HG03460 (cell line): Measurements from ENCODE around the gene PAPSS1.
"Not testable (repeated sequence)": the region's sequence is repeated elsewhere in the genome, so short reads cannot be mapped to it uniquely, and the experiment has no call there.

Experiments
- ATAC-seq: cut with Tn5 transposase; IDR thresholded peaks from one replicate; pipeline ENCODE4 v1.9.1; 2021; ENCODE audit not compliant: unreplicated experiment

PAPSS1 gene

DNA sequence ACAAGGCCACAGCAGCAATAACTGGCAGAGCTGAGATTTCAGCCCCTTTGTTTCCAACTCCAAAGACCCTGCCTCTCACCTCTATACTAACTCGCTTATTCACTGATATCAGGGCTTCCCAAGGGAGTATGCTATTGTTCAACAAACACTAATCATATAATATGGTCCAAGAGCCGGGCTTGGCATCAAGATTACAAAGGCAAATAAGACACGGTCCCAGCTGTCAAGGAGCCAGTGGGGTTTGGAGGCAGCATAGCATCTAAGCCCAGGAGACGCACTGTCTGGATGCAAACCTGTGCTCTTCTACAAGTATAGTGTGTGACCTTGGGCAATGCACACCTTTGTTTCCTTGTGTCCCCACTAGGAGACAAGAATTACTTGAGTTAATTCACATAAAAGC is 28.7 kb downstream of the PAPSS1 start:
- ATAC-seq: no peak

DNA sequence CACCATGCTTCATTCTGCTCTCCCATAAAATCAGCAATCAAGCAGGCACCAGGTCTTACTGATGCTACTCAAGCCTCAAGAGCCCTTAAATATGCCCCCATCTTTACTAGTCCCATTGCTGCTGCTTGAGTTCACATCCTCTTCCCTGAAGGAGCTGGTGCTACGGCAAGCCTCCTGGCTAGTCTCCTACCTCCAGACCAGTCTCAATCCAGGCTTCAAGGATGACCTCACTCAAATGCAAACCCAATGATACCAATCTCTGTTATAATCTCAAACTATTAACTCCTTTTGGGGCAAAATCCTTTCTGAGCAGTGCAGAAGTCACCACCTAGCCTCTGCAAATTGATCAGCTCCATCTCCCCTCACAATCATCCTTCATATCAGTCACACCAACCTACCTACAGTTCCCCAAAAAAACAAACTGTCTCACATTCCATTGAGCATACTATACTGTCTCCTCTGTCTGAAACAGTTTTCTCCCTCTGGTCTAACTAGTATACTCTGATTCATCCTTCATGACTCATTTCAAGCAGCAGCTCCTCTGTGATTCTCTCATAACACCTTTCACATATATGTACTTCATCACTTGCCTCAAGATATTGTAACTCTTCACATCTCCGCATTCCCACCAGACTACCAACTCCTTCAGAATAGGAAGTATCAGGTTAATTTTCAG is 30.0 kb downstream of the PAPSS1 start:
- peak; percentile 81 for ATAC-seq

DNA sequence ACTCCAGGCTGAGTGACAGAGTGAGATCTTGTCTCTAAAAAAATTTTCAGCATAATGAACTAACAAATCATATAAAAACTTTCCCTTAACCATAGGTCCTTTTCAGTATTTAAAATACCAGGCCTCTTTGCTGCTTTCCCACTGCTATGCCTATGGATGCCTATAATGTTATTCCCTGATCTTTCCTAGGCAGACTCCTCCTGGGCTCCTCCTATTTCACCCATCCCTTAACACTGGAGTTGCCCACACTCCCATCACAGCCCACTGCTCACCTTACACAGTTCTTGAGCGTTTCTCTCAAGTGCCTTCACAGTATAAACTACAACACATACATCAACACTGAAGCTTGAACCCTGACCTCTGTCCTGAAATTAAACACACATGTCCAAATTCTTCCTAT is 31.6 kb downstream of the PAPSS1 start:
- no peak for ATAC-seq

DNA sequence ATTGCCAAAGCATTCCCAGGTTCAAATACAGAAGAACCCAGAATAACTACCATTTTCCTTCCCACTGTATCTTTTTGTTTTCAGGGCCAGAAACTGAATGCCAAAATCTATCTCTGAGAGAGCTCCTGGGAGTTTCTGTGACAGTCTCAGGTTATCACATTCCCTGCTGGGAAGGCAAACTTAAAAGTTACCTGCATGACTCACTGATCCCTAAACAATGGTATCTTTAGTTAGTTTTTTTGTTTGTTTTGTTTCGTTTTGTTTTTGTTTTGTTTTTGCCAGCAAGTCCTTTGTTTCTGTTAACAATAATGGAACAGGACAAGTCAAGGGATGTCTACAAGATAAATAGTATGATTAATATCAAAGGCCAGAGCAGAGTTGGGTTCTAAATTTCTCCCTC is 34.3 kb downstream of the PAPSS1 start:
- no peak for ATAC-seq

DNA sequence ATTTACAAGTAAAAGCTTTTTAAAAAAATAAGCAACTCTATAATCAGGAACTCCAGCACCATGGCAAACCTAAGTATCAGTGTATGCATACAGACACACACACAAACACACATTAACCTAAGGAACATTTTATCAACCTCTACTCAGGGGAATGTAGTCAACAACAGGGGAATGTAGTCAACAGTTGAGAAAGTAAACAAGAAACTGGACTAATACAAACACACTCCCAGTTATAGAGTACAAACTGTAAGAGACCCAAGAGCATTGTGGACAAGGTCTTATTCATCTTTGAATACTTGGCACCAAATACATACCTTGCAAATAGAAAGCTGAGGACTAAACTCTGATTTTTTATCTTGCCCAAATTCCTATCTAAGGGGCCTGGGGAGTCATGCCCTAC is 36.2 kb downstream of the PAPSS1 start:
- ATAC-seq: no peak

DNA sequence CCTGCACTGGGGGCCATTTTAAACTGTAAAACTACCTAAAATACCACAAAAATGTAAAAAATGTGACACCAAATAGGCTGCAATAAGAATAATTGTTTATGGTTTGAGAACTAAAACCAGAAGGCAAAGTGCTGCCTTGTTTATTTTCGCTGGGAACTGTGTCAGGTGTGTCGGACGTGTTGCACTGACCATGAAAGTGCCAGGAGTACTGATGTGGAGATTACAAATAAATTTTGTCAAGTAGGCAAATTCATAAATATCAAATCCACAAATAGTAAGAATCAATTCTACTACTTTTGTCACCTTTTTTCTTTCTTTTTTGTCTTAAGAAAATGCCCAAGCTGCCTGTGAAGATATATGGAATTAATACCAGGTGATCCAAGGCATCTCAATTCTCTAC is 37.7 kb downstream of the PAPSS1 start:
- ATAC-seq: no peak

DNA sequence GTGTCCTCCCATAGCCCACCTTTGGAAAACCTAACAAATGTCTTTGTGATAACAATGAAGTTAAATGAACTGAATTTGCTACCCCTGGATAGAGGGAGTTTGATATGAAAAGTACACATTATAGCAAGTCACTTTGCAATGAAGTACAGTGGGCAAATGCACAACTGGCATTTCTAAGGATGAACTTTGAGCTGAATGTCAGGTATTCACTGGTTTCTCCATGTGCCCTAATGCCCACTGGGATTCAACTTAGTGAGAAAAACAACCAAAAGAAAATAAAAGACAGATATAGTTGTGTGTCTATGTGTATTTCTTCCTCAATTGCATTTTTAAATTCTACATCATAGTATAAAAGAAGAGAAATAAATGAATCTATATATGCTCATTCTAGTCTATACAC is 51.0 kb downstream of the PAPSS1 start:
- no peak for ATAC-seq

DNA sequence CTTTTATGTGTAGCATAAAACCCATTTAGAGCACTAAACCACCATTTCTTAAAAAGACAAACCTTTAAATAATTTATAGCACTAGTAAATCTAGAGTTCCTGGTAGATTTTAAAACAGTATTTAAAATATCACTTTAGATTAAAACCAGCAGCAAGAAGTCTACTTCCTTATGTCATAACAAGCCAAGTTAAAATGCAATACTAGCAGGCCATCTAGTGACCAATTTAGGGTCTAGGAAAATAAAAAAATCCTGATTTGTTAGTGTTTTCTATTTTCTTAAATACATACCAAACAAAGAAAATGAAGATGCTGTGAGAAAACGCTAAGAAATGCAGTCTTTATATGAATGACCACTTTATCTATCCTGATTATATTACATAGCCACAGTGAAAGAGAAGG is 53.9 kb downstream of the PAPSS1 start:
- no peak for ATAC-seq

DNA sequence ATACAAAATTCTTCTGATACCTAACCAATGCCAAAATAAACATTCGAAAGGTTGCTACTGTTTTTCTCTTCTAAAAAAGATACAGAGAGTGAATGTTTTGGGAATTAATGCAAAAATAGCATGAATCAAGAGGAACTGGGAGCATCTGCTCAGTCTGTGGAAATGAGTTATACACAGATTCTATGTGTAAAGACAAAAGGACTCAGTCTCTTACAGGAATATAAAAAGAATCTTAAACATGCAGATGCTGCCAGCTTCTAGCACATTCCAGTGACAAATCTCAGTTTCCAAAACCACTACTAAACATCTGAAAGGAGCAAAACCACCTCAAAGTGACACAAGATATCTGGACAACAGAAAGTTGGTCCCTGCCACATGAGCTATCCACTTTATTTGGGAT is 55.0 kb downstream of the PAPSS1 start:
- ATAC-seq: no peak

DNA sequence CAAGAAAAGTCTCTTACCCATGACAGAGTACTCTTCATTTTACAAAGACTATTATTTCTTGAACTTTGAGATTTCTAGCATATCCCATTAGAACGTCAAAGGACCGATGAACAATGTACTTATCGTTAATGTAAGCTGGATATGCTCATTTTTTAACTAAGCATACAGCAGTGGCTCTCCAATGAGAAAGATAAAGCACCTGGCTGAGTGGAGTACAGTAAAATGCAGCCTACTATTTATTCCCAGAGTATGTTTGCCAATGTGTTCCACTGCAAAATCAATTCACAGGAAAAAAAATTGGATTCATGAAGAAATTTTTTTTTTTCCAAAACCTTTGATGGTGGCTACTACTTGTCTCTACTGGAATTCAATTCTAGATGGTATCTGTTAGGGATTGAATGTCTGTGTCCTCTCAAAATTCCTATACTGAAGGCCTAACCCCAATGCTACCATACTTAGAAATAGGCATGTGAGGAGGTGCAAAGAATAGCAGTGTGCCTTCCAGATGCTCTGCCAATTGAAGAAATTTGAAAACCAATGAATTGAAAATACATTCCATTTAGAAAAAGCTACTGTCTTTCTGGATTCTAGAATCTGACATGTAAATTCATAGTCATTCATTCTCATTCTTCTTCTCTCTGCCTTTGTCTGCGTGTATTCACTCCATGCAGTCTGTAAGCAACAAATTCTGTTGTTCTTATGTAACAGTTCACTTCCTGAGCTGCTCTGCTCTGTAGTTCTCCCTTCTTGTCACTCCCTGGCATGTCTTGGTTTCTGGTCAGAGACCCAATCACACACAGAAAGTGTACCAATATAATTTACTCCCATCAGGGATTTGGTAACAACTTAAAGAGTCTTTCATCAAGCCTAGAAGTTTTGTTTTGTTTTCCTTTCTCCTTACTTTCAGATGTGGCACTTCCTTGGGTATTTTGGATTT is 61.4 kb downstream of the PAPSS1 start:
- ATAC-seq: no peak

DNA sequence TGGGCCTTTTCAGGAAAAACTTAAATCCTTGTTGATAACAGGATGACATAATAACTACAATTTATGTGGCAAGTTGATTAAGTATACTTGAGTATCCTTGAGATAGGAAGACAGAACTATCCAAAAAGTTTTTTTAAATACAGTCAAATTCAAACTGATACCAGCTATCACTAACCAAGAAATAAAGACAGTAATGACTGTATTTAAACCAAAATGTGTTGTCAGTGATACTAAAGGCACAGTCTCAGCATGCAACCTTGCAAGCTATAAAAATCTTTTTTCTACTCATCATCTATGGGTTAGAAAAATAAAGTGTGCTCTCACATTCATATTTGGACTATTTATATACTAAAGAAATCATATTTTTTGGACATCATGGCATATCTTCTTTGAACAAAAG is 64.7 kb downstream of the PAPSS1 start:
- ATAC-seq: no peak

DNA sequence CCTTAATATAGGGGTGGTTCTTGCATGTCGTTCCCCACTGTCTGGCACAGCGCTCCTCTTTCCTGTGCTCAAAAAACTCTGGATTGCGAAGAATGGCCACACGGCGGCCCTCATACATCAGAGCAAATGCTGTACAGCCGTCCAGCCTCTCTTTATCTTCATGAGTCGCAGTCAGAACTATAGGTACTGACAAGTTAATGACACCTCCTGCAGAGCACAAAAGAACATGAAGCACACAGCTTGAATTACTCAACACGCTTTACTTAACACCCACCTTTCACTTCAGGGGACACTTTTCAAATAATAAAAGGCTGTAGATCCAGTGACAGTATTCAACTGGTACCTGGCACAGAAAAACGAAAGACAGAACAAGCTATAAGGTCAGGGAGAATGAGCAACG is 65.3 kb downstream of the PAPSS1 start:
- no peak for ATAC-seq

DNA sequence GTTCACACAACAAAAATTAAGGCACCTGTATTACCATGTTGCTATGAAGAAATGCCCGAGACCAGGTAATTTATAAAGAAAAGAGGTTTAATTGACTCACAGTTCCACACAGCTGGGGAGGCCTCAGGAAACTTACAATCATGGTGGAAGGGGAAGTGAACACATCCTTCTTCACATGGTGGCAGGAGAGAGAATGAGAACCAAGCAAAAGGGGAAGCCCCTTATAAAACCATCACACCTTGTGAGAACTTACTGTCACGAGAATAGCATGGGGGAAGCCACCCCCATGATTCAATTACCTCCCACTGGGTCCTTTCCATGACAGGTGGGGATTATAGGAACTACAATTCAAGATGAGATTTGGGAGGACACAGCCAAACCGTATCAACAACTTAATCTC is 68.6 kb downstream of the PAPSS1 start:
- not testable (repeated sequence) for ATAC-seq

DNA sequence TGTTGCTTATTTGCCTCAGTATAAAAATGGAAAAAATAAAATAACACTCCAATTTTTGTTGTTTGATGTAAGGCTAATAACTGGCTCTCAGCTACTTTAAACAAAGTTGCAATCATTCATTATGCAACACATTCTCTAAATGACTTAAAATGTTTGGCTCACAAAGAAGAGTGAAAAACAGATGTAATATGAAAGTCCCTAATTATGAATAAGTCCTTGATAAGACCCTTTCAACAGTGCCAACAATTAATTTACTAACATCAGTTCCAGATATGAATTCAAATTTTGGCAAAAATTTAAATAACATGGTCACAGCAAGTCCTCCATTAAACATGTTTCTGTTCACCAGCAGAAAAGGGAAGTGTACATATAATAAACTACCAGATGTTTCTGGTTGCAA is 69.8 kb downstream of the PAPSS1 start:
- no peak for ATAC-seq

DNA sequence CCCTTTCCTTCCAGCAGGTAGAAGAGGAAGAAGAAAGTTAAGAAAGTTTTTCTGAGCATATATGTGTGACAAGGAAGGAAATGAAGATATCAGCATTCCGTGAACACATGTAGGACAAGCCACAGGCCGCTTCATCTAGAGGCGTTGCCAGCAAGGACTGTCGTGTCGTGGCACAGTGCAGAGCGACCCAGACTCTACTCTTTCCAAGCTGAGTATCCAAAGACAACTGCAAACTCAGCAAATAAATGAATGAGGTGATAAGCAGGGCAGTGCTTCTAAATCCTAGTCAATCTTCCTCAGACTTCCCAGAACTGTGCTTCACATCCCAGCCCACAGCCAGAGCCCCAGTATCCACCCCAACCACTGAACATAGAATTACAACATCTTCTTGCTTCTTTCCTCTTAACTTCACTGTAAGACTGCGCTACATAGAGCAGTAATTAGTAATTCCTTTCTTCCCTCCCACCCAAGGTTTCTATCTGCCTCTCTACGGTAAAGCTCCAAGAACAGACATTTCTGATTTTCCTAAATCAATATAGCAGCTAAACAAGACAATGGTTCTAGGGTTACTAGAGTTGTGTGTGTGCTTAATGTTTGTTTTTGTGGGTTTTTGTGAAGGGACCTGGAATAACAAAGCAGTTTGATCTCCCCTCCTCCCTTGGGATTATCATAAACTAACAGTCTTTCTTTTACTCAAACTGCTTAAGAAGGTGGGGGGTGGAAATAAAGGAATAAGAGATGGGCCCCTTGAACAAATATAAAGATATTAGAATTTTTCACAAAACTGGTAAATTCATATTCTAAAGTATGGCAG is 71.6 kb downstream of the PAPSS1 start:
- ATAC-seq: no peak

DNA sequence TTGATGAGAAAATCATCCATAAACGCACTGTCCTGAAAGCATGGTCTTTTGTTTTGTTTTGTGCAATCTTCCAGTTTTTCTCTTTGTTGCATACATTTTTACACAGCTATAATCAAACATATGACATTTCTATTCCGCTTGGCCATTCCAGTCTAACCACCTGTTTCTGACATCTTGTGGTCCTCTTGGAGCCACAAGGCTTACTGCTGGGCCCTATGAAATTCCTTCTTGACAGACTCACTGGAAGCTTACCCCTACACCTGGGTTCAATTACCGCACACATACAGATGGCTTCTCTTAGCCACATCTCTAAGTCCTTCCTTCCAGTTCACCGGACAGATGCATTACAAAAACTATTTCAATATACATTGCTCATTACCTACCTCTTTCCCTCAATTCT is 72.4 kb downstream of the PAPSS1 start:
- ATAC-seq: no peak

DNA sequence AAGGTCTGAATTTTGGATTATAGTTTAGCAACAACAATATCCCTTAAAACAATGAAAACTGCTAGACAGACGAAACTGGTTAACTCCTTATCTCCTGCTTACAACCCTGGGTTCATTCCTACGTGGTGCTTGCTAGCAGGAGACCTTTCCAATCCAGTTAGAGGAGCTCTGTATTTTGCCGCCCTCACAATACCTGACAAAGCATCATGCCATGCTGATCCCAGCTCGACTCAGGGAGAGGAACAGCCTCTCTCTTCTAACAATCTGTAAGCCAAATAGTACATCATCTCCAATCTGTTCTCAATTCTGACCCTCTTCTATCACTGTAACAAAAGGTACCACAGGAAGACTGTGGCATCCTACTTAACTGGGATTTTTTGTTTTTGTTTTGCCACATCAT is 74.4 kb downstream of the PAPSS1 start:
- no peak for ATAC-seq

DNA sequence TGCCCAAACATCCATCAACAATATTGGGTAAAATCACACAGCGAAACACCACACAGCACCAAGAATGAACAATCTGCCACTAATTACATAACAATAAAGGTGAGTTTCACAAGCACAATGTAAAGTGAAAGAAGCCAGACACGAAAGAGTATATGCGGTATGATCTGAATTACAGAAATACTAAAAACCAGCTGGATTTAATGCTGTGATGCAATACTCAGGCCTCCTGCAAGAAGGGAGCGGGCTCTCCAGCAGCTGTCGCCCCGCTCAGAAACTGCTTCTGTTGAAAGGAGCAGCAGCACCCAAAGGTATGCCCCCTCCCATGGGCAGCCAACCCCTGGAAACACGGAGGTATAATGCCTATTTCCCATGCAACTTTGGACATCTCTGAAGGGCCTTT is 77.0 kb downstream of the PAPSS1 start:
- no peak for ATAC-seq

DNA sequence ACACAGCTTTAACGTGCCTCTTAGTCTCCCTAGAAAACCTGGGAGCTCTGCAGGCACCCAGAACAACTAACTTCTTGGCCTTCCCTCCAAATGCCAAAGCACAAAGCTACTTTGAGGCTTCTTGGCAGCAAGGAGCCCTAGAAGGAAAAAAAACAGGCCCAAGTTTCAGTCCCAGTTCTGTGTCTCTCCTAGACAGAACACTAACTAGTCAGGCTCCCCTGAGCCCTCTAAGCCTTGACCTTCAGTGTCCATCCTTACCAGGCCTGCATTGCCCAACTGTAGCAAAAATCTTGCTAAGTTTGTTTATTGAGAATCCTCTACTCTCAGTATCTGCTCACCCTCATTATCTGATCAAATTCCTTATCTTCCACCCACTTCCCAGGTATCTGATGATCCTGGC is 79.2 kb downstream of the PAPSS1 start:
- no peak for ATAC-seq

DNA sequence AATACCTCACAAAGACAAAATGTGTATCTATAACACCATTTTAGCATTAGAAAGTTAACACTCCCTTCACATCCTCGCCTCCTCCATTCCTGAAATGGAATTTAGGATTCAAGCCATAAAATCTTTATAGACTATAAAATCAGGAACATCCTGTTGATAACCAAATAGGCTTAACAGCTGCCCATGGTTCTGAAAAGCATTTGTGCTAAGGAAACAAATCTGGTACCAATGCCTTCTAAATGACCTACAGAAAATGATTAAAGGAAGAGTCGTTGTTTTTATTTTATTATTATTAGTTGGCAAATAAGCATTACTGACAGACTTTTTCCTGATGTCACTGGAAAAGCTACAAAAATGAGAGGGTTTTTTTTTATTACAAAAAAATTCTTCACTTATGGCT is 79.8 kb downstream of the PAPSS1 start:
- no peak for ATAC-seq

DNA sequence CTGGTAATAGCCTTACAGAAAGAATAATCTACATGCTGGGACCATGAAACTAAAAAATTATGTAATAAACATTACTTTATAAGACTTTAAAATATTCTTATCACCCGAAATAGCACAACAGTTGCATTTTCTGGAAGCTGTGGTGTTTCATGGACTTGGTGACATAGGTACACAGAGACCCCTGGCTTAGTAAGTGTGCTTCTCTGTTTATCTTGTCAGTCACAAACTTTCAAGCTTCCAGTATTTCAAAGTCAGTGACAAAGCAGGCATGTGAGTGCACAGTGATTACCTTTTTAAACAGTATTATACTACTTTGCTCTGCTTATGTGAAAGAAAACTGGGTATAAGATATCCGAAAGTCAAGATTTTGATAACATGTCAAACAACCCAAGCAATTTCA is 84.3 kb downstream of the PAPSS1 start:
- no peak for ATAC-seq

DNA sequence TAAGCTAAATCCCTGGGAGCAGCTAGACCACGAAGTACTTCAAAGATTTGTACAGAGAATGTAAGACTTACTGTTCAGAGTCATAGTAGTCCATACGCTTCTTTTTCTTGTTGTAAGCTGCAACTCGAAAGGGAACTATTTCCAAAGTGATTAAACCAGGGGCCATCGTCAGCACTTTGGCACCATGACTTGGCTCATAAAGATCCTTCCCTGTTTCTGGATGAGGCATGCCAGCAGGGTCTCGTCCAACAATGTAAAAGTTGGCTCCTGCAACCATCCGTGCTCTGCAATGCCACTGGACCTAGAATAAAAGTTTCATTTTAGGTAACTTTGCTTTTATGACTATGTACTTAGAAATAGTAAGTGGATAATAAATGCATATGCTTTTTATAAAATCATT is 88.5 kb downstream of the PAPSS1 start:
- ATAC-seq: no peak
